ENCODE results near the gene MRPL22. TPM values are rescaled to one million over a fixed set of nuclear protein-coding genes. Genes with fewer than 3 reads are reported as not detected.
A peak's percentile ranks its signal among the peaks of the same experiment; 100 is the strongest.

MRPL22 gene
- total and polyA plus RNA-seq, 2 of the 13 experiments (the other 11 are each of a cell fraction or from before 2014, with no cell fraction given), result 66.8 to 84.8 TPM

DNA sequence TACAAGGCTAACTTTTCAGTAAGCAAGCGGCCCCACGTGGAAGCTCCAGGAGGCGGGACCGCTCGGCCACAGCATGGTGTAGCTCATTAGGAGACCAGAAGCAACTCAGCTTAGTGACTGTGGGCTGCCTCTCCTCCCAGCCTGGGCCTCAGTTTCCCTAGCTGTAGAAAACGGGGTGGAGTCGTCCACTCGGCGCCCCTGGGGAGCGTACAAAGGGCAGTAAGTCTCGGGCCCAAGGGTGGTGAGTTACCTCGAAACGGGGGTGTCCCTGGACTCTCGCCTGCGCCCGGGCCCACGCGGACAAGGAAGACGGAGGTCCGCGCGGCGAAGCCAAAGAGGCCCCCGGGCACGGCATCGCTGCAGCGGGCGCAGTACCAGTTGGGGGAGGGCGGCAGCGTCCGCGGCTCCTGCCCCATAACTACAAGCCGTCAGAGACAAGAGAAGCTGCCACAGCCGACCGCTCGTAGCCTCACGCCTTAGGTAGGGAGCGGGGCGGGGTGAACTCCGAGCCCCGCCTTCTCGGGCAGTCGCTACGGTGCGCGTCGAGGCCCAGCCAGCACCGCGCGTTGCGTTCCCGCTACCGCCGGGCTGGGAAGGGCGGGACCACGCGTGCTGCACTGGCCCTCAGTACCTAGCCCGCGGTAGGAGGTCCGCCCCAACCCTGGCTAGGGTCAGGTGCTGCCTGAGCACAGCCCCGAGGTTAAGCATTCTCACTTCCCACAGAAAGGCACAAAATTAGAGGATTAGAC lies 3.0 kb upstream of the MRPL22 start, which contains the start of gene GEMIN5 (continued):
- TF ChIP-seq FLYWCH1 (CRISPR knock-in tag; IDR thresholded peaks at IDR 0.05), result no peak
- TF ChIP-seq, protein P1, sequence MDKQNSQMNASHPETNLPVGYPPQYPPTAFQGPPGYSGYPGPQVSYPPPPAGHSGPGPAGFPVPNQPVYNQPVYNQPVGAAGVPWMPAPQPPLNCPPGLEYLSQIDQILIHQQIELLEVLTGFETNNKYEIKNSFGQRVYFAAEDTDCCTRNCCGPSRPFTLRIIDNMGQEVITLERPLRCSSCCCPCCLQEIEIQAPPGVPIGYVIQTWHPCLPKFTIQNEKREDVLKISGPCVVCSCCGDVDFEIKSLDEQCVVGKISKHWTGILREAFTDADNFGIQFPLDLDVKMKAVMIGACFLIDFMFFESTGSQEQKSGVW (CRISPR knock-in tag; IDR thresholded peaks at IDR 0.05; ENCODE audit: borderline replicate concordance), result no peak
- TF ChIP-seq SMARCE1 (IDR thresholded peaks at IDR 0.05; ENCODE audit: borderline replicate concordance), result no peak
- TF ChIP-seq ATF7 (IDR thresholded peaks at IDR 0.05), result no peak
- TF ChIP-seq ATF7 (CRISPR knock-in tag; IDR thresholded peaks at IDR 0.05), result no peak
- TF ChIP-seq, protein P2, sequence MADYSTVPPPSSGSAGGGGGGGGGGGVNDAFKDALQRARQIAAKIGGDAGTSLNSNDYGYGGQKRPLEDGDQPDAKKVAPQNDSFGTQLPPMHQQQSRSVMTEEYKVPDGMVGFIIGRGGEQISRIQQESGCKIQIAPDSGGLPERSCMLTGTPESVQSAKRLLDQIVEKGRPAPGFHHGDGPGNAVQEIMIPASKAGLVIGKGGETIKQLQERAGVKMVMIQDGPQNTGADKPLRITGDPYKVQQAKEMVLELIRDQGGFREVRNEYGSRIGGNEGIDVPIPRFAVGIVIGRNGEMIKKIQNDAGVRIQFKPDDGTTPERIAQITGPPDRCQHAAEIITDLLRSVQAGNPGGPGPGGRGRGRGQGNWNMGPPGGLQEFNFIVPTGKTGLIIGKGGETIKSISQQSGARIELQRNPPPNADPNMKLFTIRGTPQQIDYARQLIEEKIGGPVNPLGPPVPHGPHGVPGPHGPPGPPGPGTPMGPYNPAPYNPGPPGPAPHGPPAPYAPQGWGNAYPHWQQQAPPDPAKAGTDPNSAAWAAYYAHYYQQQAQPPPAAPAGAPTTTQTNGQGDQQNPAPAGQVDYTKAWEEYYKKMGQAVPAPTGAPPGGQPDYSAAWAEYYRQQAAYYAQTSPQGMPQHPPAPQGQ (CRISPR knock-in tag; IDR thresholded peaks at IDR 0.05; ENCODE audit: borderline replicate concordance), result no peak
- peak; percentile 70 for TF ChIP-seq FOXO1 (CRISPR knock-in tag; IDR thresholded peaks at IDR 0.05)
- TF ChIP-seq, protein P3, sequence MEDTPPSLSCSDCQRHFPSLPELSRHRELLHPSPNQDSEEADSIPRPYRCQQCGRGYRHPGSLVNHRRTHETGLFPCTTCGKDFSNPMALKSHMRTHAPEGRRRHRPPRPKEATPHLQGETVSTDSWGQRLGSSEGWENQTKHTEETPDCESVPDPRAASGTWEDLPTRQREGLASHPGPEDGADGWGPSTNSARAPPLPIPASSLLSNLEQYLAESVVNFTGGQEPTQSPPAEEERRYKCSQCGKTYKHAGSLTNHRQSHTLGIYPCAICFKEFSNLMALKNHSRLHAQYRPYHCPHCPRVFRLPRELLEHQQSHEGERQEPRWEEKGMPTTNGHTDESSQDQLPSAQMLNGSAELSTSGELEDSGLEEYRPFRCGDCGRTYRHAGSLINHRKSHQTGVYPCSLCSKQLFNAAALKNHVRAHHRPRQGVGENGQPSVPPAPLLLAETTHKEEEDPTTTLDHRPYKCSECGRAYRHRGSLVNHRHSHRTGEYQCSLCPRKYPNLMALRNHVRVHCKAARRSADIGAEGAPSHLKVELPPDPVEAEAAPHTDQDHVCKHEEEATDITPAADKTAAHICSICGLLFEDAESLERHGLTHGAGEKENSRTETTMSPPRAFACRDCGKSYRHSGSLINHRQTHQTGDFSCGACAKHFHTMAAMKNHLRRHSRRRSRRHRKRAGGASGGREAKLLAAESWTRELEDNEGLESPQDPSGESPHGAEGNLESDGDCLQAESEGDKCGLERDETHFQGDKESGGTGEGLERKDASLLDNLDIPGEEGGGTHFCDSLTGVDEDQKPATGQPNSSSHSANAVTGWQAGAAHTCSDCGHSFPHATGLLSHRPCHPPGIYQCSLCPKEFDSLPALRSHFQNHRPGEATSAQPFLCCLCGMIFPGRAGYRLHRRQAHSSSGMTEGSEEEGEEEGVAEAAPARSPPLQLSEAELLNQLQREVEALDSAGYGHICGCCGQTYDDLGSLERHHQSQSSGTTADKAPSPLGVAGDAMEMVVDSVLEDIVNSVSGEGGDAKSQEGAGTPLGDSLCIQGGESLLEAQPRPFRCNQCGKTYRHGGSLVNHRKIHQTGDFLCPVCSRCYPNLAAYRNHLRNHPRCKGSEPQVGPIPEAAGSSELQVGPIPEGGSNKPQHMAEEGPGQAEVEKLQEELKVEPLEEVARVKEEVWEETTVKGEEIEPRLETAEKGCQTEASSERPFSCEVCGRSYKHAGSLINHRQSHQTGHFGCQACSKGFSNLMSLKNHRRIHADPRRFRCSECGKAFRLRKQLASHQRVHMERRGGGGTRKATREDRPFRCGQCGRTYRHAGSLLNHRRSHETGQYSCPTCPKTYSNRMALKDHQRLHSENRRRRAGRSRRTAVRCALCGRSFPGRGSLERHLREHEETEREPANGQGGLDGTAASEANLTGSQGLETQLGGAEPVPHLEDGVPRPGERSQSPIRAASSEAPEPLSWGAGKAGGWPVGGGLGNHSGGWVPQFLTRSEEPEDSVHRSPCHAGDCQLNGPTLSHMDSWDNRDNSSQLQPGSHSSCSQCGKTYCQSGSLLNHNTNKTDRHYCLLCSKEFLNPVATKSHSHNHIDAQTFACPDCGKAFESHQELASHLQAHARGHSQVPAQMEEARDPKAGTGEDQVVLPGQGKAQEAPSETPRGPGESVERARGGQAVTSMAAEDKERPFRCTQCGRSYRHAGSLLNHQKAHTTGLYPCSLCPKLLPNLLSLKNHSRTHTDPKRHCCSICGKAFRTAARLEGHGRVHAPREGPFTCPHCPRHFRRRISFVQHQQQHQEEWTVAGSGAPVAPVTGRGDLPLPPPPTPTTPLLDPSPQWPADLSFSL (CRISPR knock-in tag; IDR thresholded peaks at IDR 0.05), result no peak
- TF ChIP-seq ZFYVE20 (CRISPR knock-in tag; IDR thresholded peaks at IDR 0.05; ENCODE audit: borderline replicate concordance, low read depth), result 0 out of 2 replicates have a peak, but pooled peaks have one; percentile 52
- no peak for TF ChIP-seq EHMT2 (IDR thresholded peaks at IDR 0.05; ENCODE audit: borderline replicate concordance, low read depth, low read length)
- TF ChIP-seq, protein P4, sequence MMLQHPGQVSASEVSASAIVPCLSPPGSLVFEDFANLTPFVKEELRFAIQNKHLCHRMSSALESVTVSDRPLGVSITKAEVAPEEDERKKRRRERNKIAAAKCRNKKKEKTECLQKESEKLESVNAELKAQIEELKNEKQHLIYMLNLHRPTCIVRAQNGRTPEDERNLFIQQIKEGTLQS (CRISPR knock-in tag; IDR thresholded peaks at IDR 0.05), result peak; percentile 7; the same call in 1 of the 2 replicates
- TF ChIP-seq TCF7 (IDR thresholded peaks at IDR 0.05; ENCODE audit: low read depth), result no peak
- TF ChIP-seq ZNF367 (CRISPR knock-in tag; IDR thresholded peaks at IDR 0.05; ENCODE audit: borderline replicate concordance), result no peak
- TF ChIP-seq THYN1 (CRISPR knock-in tag; IDR thresholded peaks at IDR 0.05; ENCODE audit: borderline replicate concordance, low read depth), result no peak
- TF ChIP-seq DMAP1 (CRISPR knock-in tag; IDR thresholded peaks at IDR 0.05), result peak; percentile 72
- peak; percentile 86 for TF ChIP-seq GABPB1 (CRISPR knock-in tag; IDR thresholded peaks at IDR 0.05)
- TF ChIP-seq SMAD9 (CRISPR knock-in tag; IDR thresholded peaks at IDR 0.05), result peak; percentile 62; the same call in 1 of the 2 replicates
- TF ChIP-seq ZNF256 (CRISPR knock-in tag; conservative IDR thresholded peaks at IDR 0.05), result no peak; the same call in 1 of the 2 replicates
- peak; percentile 73; the same call in 1 of the 2 replicates for TF ChIP-seq ESRRA (CRISPR knock-in tag; IDR thresholded peaks at IDR 0.05; ENCODE audit: low read depth)
